Measurements from ENCODE around the gene TNFSF10. TPM values are rescaled to one million over a fixed set of nuclear protein-coding genes. Genes with fewer than 3 reads are reported as not detected.
"Not testable (repeated sequence)": the region's sequence is repeated elsewhere in the genome, so short reads cannot be mapped to it uniquely, and the experiment has no call there.

Gene TNFSF10
- total RNA-seq, 2 experiments from 2014 or later = 52.4 to 55.2 TPM

DNA sequence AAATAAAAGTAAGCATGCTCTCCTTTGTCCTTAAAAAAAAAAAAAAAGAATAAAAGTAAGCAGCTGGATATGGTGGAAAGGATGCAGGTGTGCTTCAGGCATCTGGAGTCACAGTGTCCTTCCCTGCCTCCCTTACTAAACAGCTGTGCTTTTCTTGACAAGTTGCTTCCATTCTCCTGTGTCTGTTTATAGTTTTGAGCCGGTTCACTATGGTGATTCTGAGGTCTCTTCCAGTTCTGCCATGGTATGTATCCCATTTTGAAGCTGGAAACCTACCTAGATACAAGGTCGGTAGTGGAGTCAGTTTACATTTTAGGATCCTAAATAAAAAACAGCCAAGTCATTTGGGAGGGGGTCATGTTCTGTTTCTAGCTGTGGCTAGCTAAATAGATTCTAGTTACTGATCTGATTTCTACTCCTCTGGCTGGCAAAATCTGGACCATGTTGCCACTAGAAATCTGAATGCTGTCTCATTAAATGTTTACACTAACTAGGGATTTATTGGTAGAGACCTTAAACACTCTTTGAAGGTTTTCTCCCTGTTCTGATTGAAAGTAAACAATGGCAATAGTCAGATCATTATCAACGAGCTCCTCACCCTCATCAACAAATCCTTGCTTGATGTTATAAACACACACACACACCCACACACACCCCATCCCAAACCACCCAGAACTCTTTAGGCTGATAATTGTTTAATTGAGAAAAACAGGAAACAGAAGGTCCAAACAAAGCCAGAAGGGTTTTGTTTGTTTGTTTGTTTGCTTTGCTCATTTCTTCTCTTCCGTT lies 7.9 kb downstream of the TNFSF10 start:
- H3K27me3 Mint-ChIP-seq = no peaks in the 10 kb centered on the region
- H3K9me3 Mint-ChIP-seq = peaks cover 2% of the 10 kb centered on the region
- H3K27ac Mint-ChIP-seq = peak overlapping the region; percentile 9
- no peak for DNase-seq
- peaks cover 85% of the 10 kb centered on the region for H3K36me3 Mint-ChIP-seq
- H3K4me3 Mint-ChIP-seq = no peak overlapping the region
- peaks cover 89% of the 10 kb centered on the region for H3K4me1 Mint-ChIP-seq

DNA sequence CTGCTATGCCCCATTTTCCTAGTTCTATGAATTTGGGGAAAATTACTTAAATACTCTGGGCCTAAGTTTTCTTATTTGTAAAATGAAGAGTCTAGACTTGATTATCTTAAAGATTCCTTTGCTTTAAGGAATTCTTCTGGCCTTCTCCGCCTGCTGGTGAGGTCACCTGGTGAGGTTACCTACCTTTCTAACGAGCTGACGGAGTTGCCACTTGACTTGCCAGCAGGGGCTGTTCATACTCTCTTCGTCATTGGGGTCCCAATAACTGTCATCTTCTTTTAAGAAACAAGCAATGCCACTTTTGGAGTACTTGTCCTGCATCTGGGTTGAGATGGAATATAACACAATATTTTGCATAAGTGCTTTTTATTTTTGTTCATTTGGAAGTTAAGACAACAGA lies 8.6 kb downstream of the TNFSF10 start:
- DNase-seq = no peak
- H3K36me3 Mint-ChIP-seq = peaks cover 85% of the 10 kb centered on the region
- peaks cover 83% of the 10 kb centered on the region for H3K4me1 Mint-ChIP-seq
- H3K9me3 Mint-ChIP-seq = peaks cover 2% of the 10 kb centered on the region
- H3K27me3 Mint-ChIP-seq = no peaks in the 10 kb centered on the region
- H3K4me3 Mint-ChIP-seq = no peak overlapping the region
- no peak overlapping the region for H3K27ac Mint-ChIP-seq

DNA sequence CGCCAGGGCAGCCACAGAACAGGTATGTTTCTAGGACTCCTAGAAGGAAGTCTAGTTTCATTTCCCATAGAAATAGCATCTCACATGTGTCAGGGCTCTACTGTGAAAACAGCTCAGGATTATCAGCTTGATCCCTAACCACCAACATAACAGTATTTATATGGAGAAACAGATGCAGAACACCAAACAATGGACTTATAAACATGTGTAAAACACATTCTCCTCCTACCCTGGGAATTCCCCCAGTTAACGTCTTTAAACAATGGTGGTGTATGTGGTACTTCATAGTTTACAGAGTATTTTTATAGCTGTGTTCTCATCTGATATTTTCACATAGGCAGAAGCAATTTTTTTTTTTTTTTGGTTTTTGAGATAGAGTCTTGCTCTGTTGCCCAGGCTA lies 9.7 kb downstream of the TNFSF10 start:
- no peak for DNase-seq
- H3K27ac Mint-ChIP-seq = peak overlapping the region; percentile 81
- no peaks in the 10 kb centered on the region for H3K27me3 Mint-ChIP-seq
- peaks cover 92% of the 10 kb centered on the region for H3K36me3 Mint-ChIP-seq
- H3K4me3 Mint-ChIP-seq = peak overlapping the region; percentile 40
- H3K4me1 Mint-ChIP-seq = peaks cover 74% of the 10 kb centered on the region
- peaks cover 2% of the 10 kb centered on the region for H3K9me3 Mint-ChIP-seq

DNA sequence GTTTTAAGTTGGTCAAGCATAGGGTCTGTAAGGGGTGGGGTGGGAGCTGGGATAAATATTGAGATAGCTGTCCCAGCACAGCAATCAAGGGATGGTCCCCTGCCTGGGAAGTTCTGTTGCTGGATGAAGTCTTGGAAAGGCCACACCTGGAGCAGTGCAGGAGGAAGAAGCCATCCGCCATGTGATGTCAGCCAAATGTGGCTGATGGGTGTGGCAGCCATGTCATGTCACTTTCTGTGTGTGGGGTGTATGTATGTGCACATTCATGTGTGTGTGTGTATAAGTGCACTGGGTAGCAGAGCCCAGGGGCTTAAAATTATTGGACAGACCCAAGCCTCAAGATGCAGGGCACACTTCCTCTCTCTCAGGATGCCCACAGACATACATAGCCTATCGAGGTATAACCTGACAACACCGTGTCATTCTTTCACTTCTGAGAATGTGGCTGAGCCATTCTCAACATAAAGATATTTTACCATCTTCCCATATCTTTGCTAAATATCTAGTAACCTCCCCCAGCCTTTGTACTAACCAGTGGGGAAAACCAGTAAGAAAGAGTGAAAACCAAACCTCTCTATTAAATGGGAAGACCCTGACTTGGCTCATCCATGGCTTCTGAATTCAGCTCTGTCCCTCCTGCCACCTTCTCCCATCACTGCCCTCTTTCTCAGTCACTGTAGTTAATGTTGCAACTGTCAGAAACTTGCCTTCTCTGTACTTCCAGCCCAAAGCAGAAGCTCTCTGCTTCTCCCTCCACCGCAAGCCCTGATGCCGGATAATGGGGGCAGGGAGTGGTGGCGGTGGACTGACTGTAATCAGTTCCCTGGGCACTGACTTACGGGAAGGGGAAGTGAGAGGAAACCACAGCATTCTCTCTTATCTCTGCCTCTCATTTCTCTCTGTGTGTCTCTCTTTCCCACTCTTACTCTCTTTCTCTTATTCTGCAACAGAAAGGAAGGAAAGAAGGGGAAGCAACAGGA lies 11.2 kb downstream of the TNFSF10 start:
- Mint-ChIP-seq H3K4me3 (peak overlapping the region; percentile 51), H3K4me1 (peaks cover 61% of the 10 kb centered on the region), H3K36me3 (peaks cover 92% of the 10 kb centered on the region), H3K27ac (peak overlapping the region; percentile 83), H3K9me3 (peaks cover 2% of the 10 kb centered on the region), H3K27me3 (no peaks in the 10 kb centered on the region)
- peak; percentile 64 for DNase-seq

- no peaks in the 10 kb centered on the region for H3K27me3 Mint-ChIP-seq
- peaks cover 10% of the 10 kb centered on the region for H3K4me1 Mint-ChIP-seq
- peaks cover 10% of the 10 kb centered on the region for H3K9me3 Mint-ChIP-seq
- H3K4me3 Mint-ChIP-seq = no peak overlapping the region
- H3K27ac Mint-ChIP-seq = no peak overlapping the region
- peaks cover 69% of the 10 kb centered on the region for H3K36me3 Mint-ChIP-seq
- DNase-seq = no peak
Measured at GRCh38 chr3:172506094-172506493, 17.1 kb downstream of the TNFSF10 start.

GRCh38 chr3:172501540-172501939 lies 21.7 kb downstream of the TNFSF10 start:
- Mint-ChIP-seq H3K4me3 (no peak overlapping the region), H3K9me3 (peaks cover 8% of the 10 kb centered on the region), H3K36me3 (peaks cover 30% of the 10 kb centered on the region), H3K4me1 (peaks cover 3% of the 10 kb centered on the region), H3K27me3 (no peaks in the 10 kb centered on the region), H3K27ac (no peak overlapping the region)
- no peak for DNase-seq

DNA sequence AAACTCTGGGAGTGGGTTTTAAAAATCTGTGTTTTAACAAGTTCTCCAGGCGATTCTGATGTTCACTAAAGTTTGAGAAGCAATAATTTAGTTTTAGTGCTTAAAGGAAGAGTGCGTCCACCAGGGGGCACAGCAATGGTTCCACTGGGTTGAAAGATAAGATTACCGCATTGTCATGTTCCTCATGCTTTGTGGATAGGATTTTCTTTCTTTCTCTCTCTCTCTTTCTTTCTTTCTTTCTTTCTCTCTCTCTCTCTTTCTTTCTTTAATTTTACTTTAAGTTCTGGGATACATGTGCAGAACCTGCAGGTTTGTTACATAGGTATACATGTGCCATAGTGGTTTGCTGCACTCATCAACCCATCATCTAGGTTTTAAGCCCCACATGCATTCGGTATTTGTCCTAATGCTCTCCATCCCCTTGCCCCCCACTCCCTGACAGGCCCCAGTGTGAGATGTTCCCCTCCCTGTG lies 33.0 kb downstream of the TNFSF10 start:
- peak; percentile 67 for DNase-seq
- peaks cover 29% of the 10 kb centered on the region for H3K27me3 Mint-ChIP-seq
- H3K4me3 Mint-ChIP-seq, H3K36me3 Mint-ChIP-seq, H3K4me1 Mint-ChIP-seq, H3K9me3 Mint-ChIP-seq: not testable (repeated sequence)
- H3K27ac Mint-ChIP-seq = peak overlapping the region; percentile 79

- H3K9me3 Mint-ChIP-seq = no peaks in the 10 kb centered on the region
- H3K27ac Mint-ChIP-seq = no peak overlapping the region
- no peak for DNase-seq
- H3K4me1 Mint-ChIP-seq = peaks cover 14% of the 10 kb centered on the region
- no peak overlapping the region for H3K4me3 Mint-ChIP-seq
- H3K27me3 Mint-ChIP-seq = peaks cover 11% of the 10 kb centered on the region
- no peaks in the 10 kb centered on the region for H3K36me3 Mint-ChIP-seq
Measured at GRCh38 chr3:172478116-172478515, 45.1 kb downstream of the TNFSF10 start.

GRCh38 chr3:172476347-172476746 lies 46.9 kb downstream of the TNFSF10 start:
- peak overlapping the region; percentile 1 for H3K4me3 Mint-ChIP-seq
- no peak for DNase-seq
- no peak overlapping the region for H3K27ac Mint-ChIP-seq
- H3K9me3 Mint-ChIP-seq = peaks cover 3% of the 10 kb centered on the region
- H3K36me3 Mint-ChIP-seq = peaks cover 1% of the 10 kb centered on the region
- H3K27me3 Mint-ChIP-seq = peaks cover 8% of the 10 kb centered on the region
- H3K4me1 Mint-ChIP-seq = peaks cover 14% of the 10 kb centered on the region

DNA sequence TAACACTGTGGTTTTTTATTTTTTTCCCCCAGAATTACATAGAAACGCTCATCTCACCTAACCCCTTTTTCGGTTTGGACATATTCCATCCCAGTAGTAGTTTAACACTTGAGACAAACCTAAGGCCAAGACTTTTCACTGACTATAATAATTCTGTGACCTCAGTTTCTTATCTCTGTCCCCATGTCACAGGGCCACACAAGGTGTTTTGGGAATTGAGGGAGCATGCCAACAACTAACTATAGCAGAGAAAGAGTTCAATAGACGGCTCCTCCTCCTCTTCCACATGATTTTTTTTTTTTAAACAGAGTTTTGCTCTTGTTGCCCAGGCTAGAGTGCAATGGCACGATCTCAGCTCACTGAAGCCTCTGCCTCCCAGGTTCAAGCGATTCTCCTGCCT lies 47.5 kb downstream of the TNFSF10 start:
- H3K9me3 Mint-ChIP-seq = peaks cover 6% of the 10 kb centered on the region
- H3K4me3 Mint-ChIP-seq = no peak overlapping the region
- no peak for DNase-seq
- peaks cover 7% of the 10 kb centered on the region for H3K27me3 Mint-ChIP-seq
- no peak overlapping the region for H3K27ac Mint-ChIP-seq
- peaks cover 14% of the 10 kb centered on the region for H3K4me1 Mint-ChIP-seq
- H3K36me3 Mint-ChIP-seq = peaks cover 3% of the 10 kb centered on the region

DNA sequence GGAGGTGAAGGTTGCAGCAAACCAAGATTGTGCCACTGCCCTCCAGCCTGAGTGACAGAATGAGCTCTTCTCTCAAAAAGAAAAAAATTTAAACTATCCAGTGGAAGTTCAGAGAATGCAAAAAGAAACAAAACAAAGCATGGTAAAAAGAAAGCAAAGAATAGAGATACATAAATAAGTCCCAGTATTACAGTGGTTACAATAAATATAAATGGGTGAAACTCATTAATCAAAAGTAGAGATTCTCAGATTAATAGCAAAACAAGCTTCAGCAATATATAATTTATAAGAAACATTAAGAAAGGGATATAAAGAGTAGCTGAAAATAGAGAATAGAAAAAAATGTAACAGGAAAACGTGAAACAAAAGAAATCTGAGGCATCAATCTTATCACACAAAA lies 51.3 kb downstream of the TNFSF10 start:
- H3K4me3 Mint-ChIP-seq = no peak overlapping the region
- peaks cover 3% of the 10 kb centered on the region for H3K36me3 Mint-ChIP-seq
- H3K27ac Mint-ChIP-seq = no peak overlapping the region
- peaks cover 17% of the 10 kb centered on the region for H3K27me3 Mint-ChIP-seq
- peaks cover 6% of the 10 kb centered on the region for H3K9me3 Mint-ChIP-seq
- no peak for DNase-seq
- H3K4me1 Mint-ChIP-seq = peaks cover 8% of the 10 kb centered on the region

- Mint-ChIP-seq H3K27ac (no peak overlapping the region), H3K27me3 (peaks cover 20% of the 10 kb centered on the region), H3K36me3 (peaks cover 5% of the 10 kb centered on the region), H3K4me1 (peaks cover 6% of the 10 kb centered on the region), H3K9me3 (peaks cover 6% of the 10 kb centered on the region), H3K4me3 (no peak overlapping the region)
- no peak for DNase-seq
Measured at GRCh38 chr3:172470588-172470987, 52.6 kb downstream of the TNFSF10 start.

DNA sequence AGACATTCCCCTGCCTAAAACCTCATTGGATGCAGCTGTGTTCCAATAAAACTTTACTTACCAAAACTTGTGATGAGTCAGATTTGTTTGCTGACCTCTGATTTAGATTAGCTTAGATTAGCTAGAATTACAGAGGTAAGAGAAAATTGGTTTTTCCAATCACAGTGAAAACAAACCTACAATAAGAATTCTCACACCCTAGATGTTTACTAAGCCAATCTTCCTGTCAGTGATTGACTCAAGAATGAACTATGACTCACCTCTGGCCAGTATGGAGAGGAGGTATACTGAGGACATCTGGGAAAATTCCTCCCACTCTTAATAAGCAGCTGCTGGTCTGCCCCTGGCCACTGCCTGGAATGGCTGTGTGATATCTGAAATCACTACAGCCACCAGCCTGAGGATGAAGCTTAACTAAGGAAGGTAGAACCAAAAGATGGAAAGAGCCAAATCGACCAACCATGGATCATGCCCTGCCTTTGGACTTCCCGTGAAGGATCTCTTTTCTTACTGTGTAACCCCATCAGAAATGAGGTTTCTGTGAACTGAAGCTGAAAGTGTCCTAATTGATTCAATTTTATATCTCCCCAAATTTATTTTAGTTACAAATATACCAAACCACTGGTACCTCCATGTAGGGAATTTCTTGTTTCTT lies 55.9 kb downstream of the TNFSF10 start:
- peaks cover 6% of the 10 kb centered on the region for H3K9me3 Mint-ChIP-seq
- H3K4me1 Mint-ChIP-seq = peaks cover 6% of the 10 kb centered on the region
- no peak overlapping the region for H3K4me3 Mint-ChIP-seq
- DNase-seq = no peak
- H3K36me3 Mint-ChIP-seq = peaks cover 5% of the 10 kb centered on the region
- H3K27me3 Mint-ChIP-seq = peaks cover 20% of the 10 kb centered on the region
- no peak overlapping the region for H3K27ac Mint-ChIP-seq

- peaks cover 16% of the 10 kb centered on the region for H3K27me3 Mint-ChIP-seq
- peaks cover 6% of the 10 kb centered on the region for H3K4me1 Mint-ChIP-seq
- peaks cover 2% of the 10 kb centered on the region for H3K9me3 Mint-ChIP-seq
- H3K4me3 Mint-ChIP-seq = no peak overlapping the region
- H3K36me3 Mint-ChIP-seq = peaks cover 3% of the 10 kb centered on the region
- no peak for DNase-seq
- H3K27ac Mint-ChIP-seq = no peak overlapping the region
Measured at GRCh38 chr3:172466553-172467130, 56.6 kb downstream of the TNFSF10 start.
